Breast epithelium (tissue), 3 donors: ENCODE results near the gene BMPER.

ENCODE experiments used
- POLR2A ChIP-seq: fragments of 450-650 bp; IDR thresholded peaks from one replicate; pipeline ENCODE4 v1.6.1; 2016; ENCODE audit warnings: antibody characterized with exemption, mild to moderate bottlenecking, moderate library complexity
- POLR2AphosphoS5 ChIP-seq, 3 donors: sonication (generic); formaldehyde crosslinking; IDR thresholded peaks; one replicate each; pipeline ENCODE4 v1.6.1; 2017; ENCODE audit warnings: antibody characterized with exemption in 3 of 3
- TF ChIP-seq, protein P1 (sequence below), 3 donors: fragments of 450-650 bp; IDR thresholded peaks; one replicate each; pipeline ENCODE4 v1.5.1; 2016 to 2017; ENCODE audit warnings: antibody characterized with exemption in 3 of 3, mild to moderate bottlenecking in 3 of 3, moderate library complexity in 3 of 3

DNA sequence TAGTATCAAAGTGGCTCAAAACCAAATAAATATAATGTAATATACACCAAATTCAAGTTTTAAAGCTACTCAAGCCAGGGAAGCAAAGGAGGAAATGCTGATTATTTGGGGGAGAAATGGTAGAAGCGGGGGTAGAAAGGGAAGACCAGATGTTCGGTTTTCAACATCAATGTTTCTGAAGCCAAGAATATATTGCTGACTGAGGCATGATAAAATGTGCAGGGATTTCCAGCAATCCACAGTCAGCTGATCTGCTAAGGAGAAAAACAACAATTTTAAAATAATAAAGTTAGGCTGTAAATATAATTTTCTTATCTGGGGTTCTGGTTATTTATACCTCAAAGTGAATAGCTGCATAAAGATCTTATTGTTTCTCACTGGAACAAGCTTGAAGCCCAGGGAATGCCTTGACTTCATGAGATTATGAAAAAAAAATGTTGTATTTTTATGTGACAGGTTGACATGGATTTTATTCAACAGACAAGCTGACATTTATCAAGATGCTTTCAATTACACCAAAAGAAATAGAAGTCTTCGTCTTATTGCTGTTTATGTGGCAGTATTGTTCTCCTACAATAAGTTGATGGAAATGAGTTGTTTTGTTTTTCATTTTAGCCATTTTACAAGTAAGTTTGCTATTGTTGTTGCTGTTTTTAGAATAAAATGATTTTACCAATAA, 28.6 kb upstream of the BMPER start:
- TF ChIP-seq, protein P1, sequence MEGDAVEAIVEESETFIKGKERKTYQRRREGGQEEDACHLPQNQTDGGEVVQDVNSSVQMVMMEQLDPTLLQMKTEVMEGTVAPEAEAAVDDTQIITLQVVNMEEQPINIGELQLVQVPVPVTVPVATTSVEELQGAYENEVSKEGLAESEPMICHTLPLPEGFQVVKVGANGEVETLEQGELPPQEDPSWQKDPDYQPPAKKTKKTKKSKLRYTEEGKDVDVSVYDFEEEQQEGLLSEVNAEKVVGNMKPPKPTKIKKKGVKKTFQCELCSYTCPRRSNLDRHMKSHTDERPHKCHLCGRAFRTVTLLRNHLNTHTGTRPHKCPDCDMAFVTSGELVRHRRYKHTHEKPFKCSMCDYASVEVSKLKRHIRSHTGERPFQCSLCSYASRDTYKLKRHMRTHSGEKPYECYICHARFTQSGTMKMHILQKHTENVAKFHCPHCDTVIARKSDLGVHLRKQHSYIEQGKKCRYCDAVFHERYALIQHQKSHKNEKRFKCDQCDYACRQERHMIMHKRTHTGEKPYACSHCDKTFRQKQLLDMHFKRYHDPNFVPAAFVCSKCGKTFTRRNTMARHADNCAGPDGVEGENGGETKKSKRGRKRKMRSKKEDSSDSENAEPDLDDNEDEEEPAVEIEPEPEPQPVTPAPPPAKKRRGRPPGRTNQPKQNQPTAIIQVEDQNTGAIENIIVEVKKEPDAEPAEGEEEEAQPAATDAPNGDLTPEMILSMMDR (IDR thresholded peaks at IDR 0.05): no peak
- no peak for TF ChIP-seq POLR2A
- no peak for TF ChIP-seq POLR2AphosphoS5 (IDR thresholded peaks at IDR 0.05)
